A549 treated with RU486 at 1 μM for 4 hours (cell line): ENCODE results near the gene ACVR1. TPM values are rescaled to one million over a fixed set of nuclear protein-coding genes. Genes with fewer than 3 reads are reported as not detected.

Experiments used
- total RNA-seq: library from RNA; stranded (reverse); fragments of 200-300 nt; extraction: Qiagen RNA extraction; gene quantifications from 5 replicates; pipeline ENCODE4 v1.2.3, GENCODE V29; 2022; ENCODE audit warnings: low read depth

Gene ACVR1
- 25.4 to 34.6 TPM (median 31.0 TPM) in 5 replicates for total RNA-seq

GRCh38 chr2:157876066-157876785, at the start of gene ACVR1:
Gene ACVR1, minus strand, starts transcription at chr2:157876330. Its CDS starts 76,837 bp downstream, at chr2:157799493.

Other genes with a start within 250 kb of the ACVR1 start
- gene ACVR1C, start 247.5 kb downstream of the ACVR1 start, total RNA-seq, result 0.01 to 0.06 TPM in 2 of 5 replicates, not detected in the others
- not detected in 5 replicates for gene UPP2, start 225.5 kb upstream of the ACVR1 start, total RNA-seq